Right atrium auricular region (tissue), 2 donors: ENCODE measurements around the gene CDSN. TPM values are rescaled to one million over a fixed set of nuclear protein-coding genes. Genes with fewer than 3 reads are reported as not detected.

Experiments
- DNase-seq: peaks from one replicate; pipeline ENCODE4 v3.0.0-alpha.2; 2019; ENCODE audit warnings: low spot score
- H3K27ac ChIP-seq, 2 donors: fragments of 200-600 bp; sonication (generic); 1 replicate in 1 of 2; 2 replicates in 1 of 2; pipeline ENCODE4 v1.5.1; 2016 to 2019
- H3K27me3 ChIP-seq, 2 donors: fragments of 200-600 bp; sonication (generic); one replicate each; pipeline versions ENCODE4 v1.5.1 to v1.6.0; 2017 to 2019
- H3K36me3 ChIP-seq: fragments of 200-600 bp; sonication (generic); one replicate; pipeline ENCODE4 v1.5.1; 2016
- H3K4me1 ChIP-seq, 2 donors: fragments of 200-600 bp; sonication (generic); one replicate each; pipeline versions ENCODE4 v1.5.1 to v1.6.0; 2017 to 2019
- H3K4me3 ChIP-seq, 2 donors: fragments of 200-600 bp; sonication (generic); 1 replicate in 1 of 2; 2 replicates in 1 of 2; pipeline ENCODE4 v1.5.1; 2017 to 2019; ENCODE audit warnings: mild to moderate bottlenecking in 1 of 2, moderate library complexity in 1 of 2
- H3K9me3 ChIP-seq, 2 donors: fragments of 200-600 bp; sonication (generic); one replicate each; pipeline ENCODE4 v1.5.1; 2019
- CTCF ChIP-seq, 2 donors: fragments of 200-600 bp; sonication (generic); IDR thresholded peaks; one replicate each; pipeline ENCODE4 v1.5.1; 2019; ENCODE audit warnings: antibody characterized with exemption in 2 of 2
- total RNA-seq, 2 donors: library from RNA; depleted of rRNA; stranded (reverse); fragments of >200 nt; gene quantifications; one replicate each; pipeline ENCODE4 v1.1.0, GENCODE V29; 2016

Gene CDSN
- total RNA-seq, 2 donors from 2014 or later, result not detected

GRCh38 chr6:31163922-31164321 is 43.7 kb upstream of the CDSN start:
- TF ChIP-seq CTCF (IDR thresholded peaks at IDR 0.05), result no peak
- Histone ChIP-seq H3K4me1 (peaks cover 0 to 8% of the 10 kb centered on the region in 2 donors), H3K4me3 (no peak overlapping the region), H3K27me3 (no peaks in the 10 kb centered on the region), H3K9me3 (no peaks in the 10 kb centered on the region), H3K36me3 (no peaks in the 10 kb centered on the region), H3K27ac (no peak overlapping the region)
- no peak for DNase-seq

GRCh38 chr6:31162463-31163165 is 42.4 kb upstream of the CDSN start:
- Histone ChIP-seq H3K27me3 (no peaks in the 10 kb centered on the region), H3K27ac (no peak overlapping the region), H3K9me3 (no peaks in the 10 kb centered on the region), H3K4me3 (no peak overlapping the region), H3K4me1 (peaks cover 0 to 12% of the 10 kb centered on the region in 2 donors), H3K36me3 (no peaks in the 10 kb centered on the region)
- no peak for TF ChIP-seq CTCF (IDR thresholded peaks at IDR 0.05)
- no peak for DNase-seq

- Histone ChIP-seq H3K27ac (no peak overlapping the region), H3K4me3 (no peak overlapping the region), H3K36me3 (no peaks in the 10 kb centered on the region), H3K27me3 (no peaks in the 10 kb centered on the region), H3K4me1 (peaks cover 0 to 20% of the 10 kb centered on the region in 2 donors), H3K9me3 (no peaks in the 10 kb centered on the region)
- TF ChIP-seq CTCF (IDR thresholded peaks at IDR 0.05), result no peak
- DNase-seq, result no peak
These were observed 41.2 kb upstream of the CDSN start for GRCh38 chr6:31161216-31162126.

DNA sequence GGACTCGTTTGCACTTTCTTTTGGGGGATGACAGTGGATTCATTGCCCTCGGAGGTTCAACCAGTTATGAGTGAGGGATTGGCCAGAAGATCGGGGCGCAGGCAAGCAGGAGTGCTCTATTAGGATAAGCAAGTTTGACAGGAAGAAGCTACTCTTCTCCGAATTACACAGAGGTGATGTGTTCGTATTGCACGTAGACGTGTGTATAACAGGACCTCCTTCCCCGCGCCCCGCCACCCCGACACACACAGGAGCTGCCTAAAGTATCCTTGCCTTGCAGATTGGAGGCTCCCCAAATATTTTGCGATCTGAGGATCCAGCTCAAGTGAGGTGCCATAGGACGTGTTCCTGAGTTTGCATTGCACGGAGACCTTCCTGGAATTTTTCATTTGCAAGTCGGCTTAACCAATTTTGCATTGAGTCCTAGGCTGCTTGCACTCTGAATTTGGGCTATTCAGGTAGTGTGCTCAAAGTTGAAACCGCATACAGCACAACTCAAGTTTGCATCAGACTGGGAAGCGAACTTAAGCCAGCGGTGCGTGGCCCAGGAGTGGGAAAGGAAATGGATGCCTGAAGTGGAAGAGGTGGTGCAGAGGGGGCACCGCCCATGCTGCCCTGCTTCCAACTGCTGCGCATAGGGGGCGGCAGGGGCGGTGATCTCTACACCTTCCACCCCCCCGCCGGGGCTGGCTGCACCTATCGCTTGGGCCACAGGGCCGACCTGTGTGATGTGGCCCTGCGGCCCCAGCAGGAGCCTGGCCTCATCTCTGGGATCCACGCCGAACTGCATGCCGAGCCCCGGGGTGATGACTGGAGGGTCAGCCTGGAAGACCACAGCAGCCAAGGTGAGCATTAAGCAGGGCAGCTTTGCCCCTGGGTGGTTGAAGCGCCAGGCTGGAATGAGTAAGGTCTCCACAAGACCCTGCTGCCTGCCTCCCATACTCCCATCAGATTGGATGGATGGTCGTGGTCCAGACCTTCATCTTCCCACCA is 38.9 kb upstream of the CDSN start:
- Histone ChIP-seq H3K27me3 (no peaks in the 10 kb centered on the region), H3K9me3 (no peaks in the 10 kb centered on the region), H3K4me3 (peak overlapping the region; percentile 52 to 72), H3K4me1 (peaks cover 0 to 20% of the 10 kb centered on the region in 2 donors), H3K27ac (peak overlapping the region in 1 of 2 donors; percentile 51), H3K36me3 (peaks cover 5% of the 10 kb centered on the region)
- no peak for TF ChIP-seq CTCF (IDR thresholded peaks at IDR 0.05)
- no peak for DNase-seq

- peak in 1 of 2 donors; percentile 15 for TF ChIP-seq CTCF (IDR thresholded peaks at IDR 0.05)
- peak within 1 kb of the TSS; percentile 52 to 72 for H3K4me3 ChIP-seq
- H3K27ac ChIP-seq, result peak within 1 kb of the TSS; percentile 58 to 80
- H3K27me3 ChIP-seq, result no peaks in the 10 kb centered on the region
- no peaks in the 10 kb centered on the region for H3K9me3 ChIP-seq
- DNase-seq, result peak; percentile 99
- H3K36me3 ChIP-seq, result peaks cover 13% of the 10 kb centered on the region
- peaks cover 0 to 20% of the 10 kb centered on the region in 2 donors for H3K4me1 ChIP-seq
These were observed 38.1 kb upstream of the CDSN start, which contains the start of gene TCF19 for GRCh38 chr6:31158140-31158862. Gene TCF19 (plus strand): TSS chr6:31158589. CDS start chr6:31159470, 881 bp downstream.
